Pulmonary artery endothelial cell (primary cell): ENCODE measurements around the gene ZNF613. TPM values are rescaled to one million over a fixed set of nuclear protein-coding genes. Genes with fewer than 3 reads are reported as not detected.

ENCODE experiments used
- total RNA-seq: library from RNA; depleted of rRNA; stranded (reverse); fragments of >200 nt; gene quantifications from 2 replicates; pipeline ENCODE4 v1.2.3, GENCODE V29; 2014

Gene ZNF613
- total RNA-seq, 1 donor from 2014 or later = 6.4 TPM

Other genes with a start within 250 kb of the ZNF613 start
- gene SPACA6, start 234.1 kb upstream of the ZNF613 start, total RNA-seq = 5.1 and 6.8 TPM in 2 replicates
- not detected in 2 replicates for gene HAS1, start 203.5 kb upstream of the ZNF613 start, total RNA-seq
- gene FPR1, start 175.6 kb upstream of the ZNF613 start, total RNA-seq = not detected in 2 replicates
- not detected in 2 replicates for gene FPR2, start 166.3 kb upstream of the ZNF613 start, total RNA-seq
- not detected in 2 replicates for gene FPR3, start 132.3 kb upstream of the ZNF613 start, total RNA-seq
- 3.1 and 3.6 TPM in 2 replicates for gene ZNF577, start 39.5 kb upstream of the ZNF613 start, total RNA-seq
- 9.5 and 10.9 TPM in 2 replicates for gene ZNF649, start 22.5 kb upstream of the ZNF613 start, total RNA-seq
- gene ZNF350, start 59.4 kb downstream of the ZNF613 start, total RNA-seq = 8.5 and 10.6 TPM in 2 replicates
- 7.3 and 16.7 TPM in 2 replicates for gene ZNF615, start 80.7 kb downstream of the ZNF613 start, total RNA-seq
- 10.5 and 11.8 TPM in 2 replicates for gene ZNF614, start 100.9 kb downstream of the ZNF613 start, total RNA-seq
- 4.6 and 7.2 TPM in 2 replicates for gene ZNF432, start 121.4 kb downstream of the ZNF613 start, total RNA-seq
- gene ZNF841, start 168.3 kb downstream of the ZNF613 start, total RNA-seq = 11.3 and 16.4 TPM in 2 replicates
- gene ZNF616, start 212.5 kb downstream of the ZNF613 start, total RNA-seq = 6.1 and 9.8 TPM in 2 replicates
- gene ZNF836, start 244.1 kb downstream of the ZNF613 start, total RNA-seq = 5.3 and 6.8 TPM in 2 replicates